PC-3 (cell line): ENCODE data around the gene SELENOW. TPM values are rescaled to one million over a fixed set of nuclear protein-coding genes. Genes with fewer than 3 reads are reported as not detected.

Experiments
- ATAC-seq: fragments of 200-7000 bp; cut with Tn5 transposase; 2 replicates; pipeline ENCODE4 v1.9.1; 2020; ENCODE audit warnings: mild to moderate bottlenecking, moderate library complexity
- BruUV-seq: library from RNA; stranded (reverse); fragments of 400-500 nt; replicated peaks from 2 replicates; lab custom pipeline; 2021; lab: Mats Ljungman, UMichigan
- CTCF ChIA-PET: fragments of 300-600 bp; sonication (Branson Sonifier 250); formaldehyde crosslinking; loops from one replicate; lab custom pipeline; 2022; ENCODE audit warnings: antibody characterized with exemption; lab: Charles Lee
- POLR2A ChIA-PET: fragments of 300-600 bp; sonication (Branson Sonifier 250); formaldehyde crosslinking; loops from one replicate; lab custom pipeline; 2022; ENCODE audit warnings: antibody characterized with exemption; ENCODE audit not compliant: unreplicated experiment; lab: Charles Lee
- DNase-seq: peaks from one replicate; pipeline ENCODE4 v3.0.0-alpha.2; 2015
- H2AFZ ChIP-seq: fragments of 300-600 bp; sonication (generic); 2 replicates; pipeline ENCODE4 v1.6.0; 2016; ENCODE audit warnings: antibody characterized with exemption, low read length
- H3F3A ChIP-seq: fragments of 300-600 bp; sonication (generic); one replicate; pipeline ENCODE4 v1.6.0; 2017; ENCODE audit warnings: antibody characterized with exemption, low read length, control low read depth, mild to moderate bottlenecking; ENCODE audit not compliant: unreplicated experiment
- H3K27ac ChIP-seq: fragments of 300-600 bp; sonication (generic); 2 replicates; pipeline ENCODE4 v1.5.1; 2016; ENCODE audit warnings: mild to moderate bottlenecking, low read length
- H3K27me3 ChIP-seq: fragments of 300-600 bp; sonication (generic); 2 replicates; pipeline ENCODE4 v1.6.1; 2016; ENCODE audit warnings: low read length, mixed read lengths
- H3K36me3 ChIP-seq: fragments of 300-600 bp; sonication (generic); 2 replicates; pipeline ENCODE4 v1.6.1; 2016; ENCODE audit warnings: low read depth, mixed run types, low read length, mixed read lengths
- H3K4me1 ChIP-seq: fragments of 300-600 bp; sonication (generic); 2 replicates; pipeline ENCODE4 v1.5.1; 2016; ENCODE audit warnings: low read length; ENCODE audit not compliant: insufficient read depth
- H3K4me2 ChIP-seq: fragments of 300-600 bp; sonication (generic); 2 replicates; pipeline ENCODE4 v1.6.0; 2016; ENCODE audit warnings: low read length
- H3K4me3 ChIP-seq: fragments of 300-600 bp; sonication (generic); 2 replicates; pipeline ENCODE4 v1.5.1; 2016; ENCODE audit warnings: mild to moderate bottlenecking, low read length, mixed read lengths
- H3K79me2 ChIP-seq: fragments of 300-600 bp; sonication (generic); 2 replicates; pipeline ENCODE4 v1.6.1; 2017; ENCODE audit warnings: low read length, mixed read lengths
- H3K9ac ChIP-seq: fragments of 300-600 bp; sonication (generic); 2 replicates; pipeline ENCODE4 v1.6.0; 2016; ENCODE audit warnings: mild to moderate bottlenecking, low read length
- H3K9me2 ChIP-seq: fragments of 300-600 bp; sonication (generic); replicated peaks from 2 replicates; pipeline ENCODE4 v1.6.1; 2016; ENCODE audit warnings: mixed run types, low read length, mixed read lengths
- H3K9me3 ChIP-seq: fragments of 300-600 bp; sonication (generic); 2 replicates; pipeline ENCODE4 v1.6.1; 2016; ENCODE audit warnings: low read length, mixed read lengths
- H4K20me1 ChIP-seq: fragments of 300-600 bp; sonication (generic); 2 replicates; pipeline ENCODE4 v1.6.1; 2016; ENCODE audit warnings: low read length, mixed read lengths
- CTCF ChIP-seq: fragments of 300-600 bp; sonication (generic); conservative IDR thresholded peaks from 2 replicates; pipeline ENCODE4 v1.5.1; 2017; ENCODE audit warnings: antibody characterized with exemption, low read depth, mild to moderate bottlenecking, low read length
- EZH2 ChIP-seq: fragments of 300-600 bp; sonication (generic); IDR thresholded peaks from one replicate; pipeline ENCODE4 v1.6.1; 2017; ENCODE audit warnings: antibody characterized with exemption, mild to moderate bottlenecking, low read length; ENCODE audit not compliant: unreplicated experiment
- EZH2phosphoT487 ChIP-seq: fragments of 300-600 bp; sonication (generic); IDR thresholded peaks from 2 replicates; pipeline ENCODE4 v1.6.1; 2018; ENCODE audit warnings: mild to moderate bottlenecking, antibody characterized with exemption, low read length, borderline replicate concordance
- intact Hi-C: fragments of 100-400 bp; cut with micrococcal nuclease; formaldehyde crosslinking; loops from 2 replicates; pipeline ENCODE4 v1.9.0; 2023
- total RNA-seq: library from RNA; depleted of rRNA; stranded (reverse); fragments of >200 nt; gene quantifications from 2 replicates; pipeline ENCODE4 v1.2.3, GENCODE V29; 2014

Gene SELENOW
- total RNA-seq, 1 experiment from 2014 or later: 278 TPM

- no TSS peak for BruUV-seq
- CTCF ChIA-PET: no interaction called here
- intact Hi-C loops: no loop called here
Measured at GRCh38 chr19:47761566-47761965, 16.9 kb upstream of the SELENOW start.

GRCh38 chr19:47762151-47762550, 16.4 kb upstream of the SELENOW start:
- Histone ChIP-seq H3K27me3 (no peaks in the 10 kb centered on the region), H3K9ac (no peak overlapping the region)
- no TSS peak for BruUV-seq

More at GRCh38 chr19:47761566-47761965, 16.9 kb upstream of the SELENOW start:
- Histone ChIP-seq H3K9me3 (no peaks in the 10 kb centered on the region), H3K4me1 (no peaks in the 10 kb centered on the region), H2AFZ (no peak overlapping the region), H3K9me2 (no peaks in the 10 kb centered on the region), H3K27me3 (no peaks in the 10 kb centered on the region), H3K79me2 (no peaks in the 10 kb centered on the region), H3K4me2 (no peak overlapping the region), H3K27ac (no peak overlapping the region), H3K4me3 (no peak overlapping the region), H4K20me1 (no peaks in the 10 kb centered on the region), H3K9ac (no peak overlapping the region), H3K36me3 (peaks cover 8% of the 10 kb centered on the region; the same call in 1 of the 2 replicates), H3F3A (no peaks in the 10 kb centered on the region)
- POLR2A ChIA-PET: no interaction called here
- TF ChIP-seq EZH2phosphoT487 (no peak), EZH2 (no peak), CTCF (no peak)
- no peak for DNase-seq
- no peak for ATAC-seq

More at GRCh38 chr19:47762151-47762550, 16.4 kb upstream of the SELENOW start:
- no peak overlapping the region for H3K4me3 ChIP-seq
- no peaks in the 10 kb centered on the region for H3K9me3 ChIP-seq
- H3K9me2 ChIP-seq: no peaks in the 10 kb centered on the region
- ChIA-PET CTCF (no interaction called here), POLR2A (no interaction called here)
- H3K4me1 ChIP-seq: no peaks in the 10 kb centered on the region
- H3K79me2 ChIP-seq: no peaks in the 10 kb centered on the region
- TF ChIP-seq EZH2phosphoT487 (no peak), CTCF (no peak), EZH2 (no peak)
- H3K36me3 ChIP-seq: peaks cover 5% of the 10 kb centered on the region; the same call in 1 of the 2 replicates
- ATAC-seq (no peak), DNase-seq (no peak)
- H2AFZ ChIP-seq: no peak overlapping the region
- no peaks in the 10 kb centered on the region for H4K20me1 ChIP-seq
- intact Hi-C loops: no loop called here
- no peaks in the 10 kb centered on the region for H3F3A ChIP-seq
- no peak overlapping the region for H3K4me2 ChIP-seq
- no peak overlapping the region for H3K27ac ChIP-seq
